ENCODE data around the gene GRAMD2B. TPM values are rescaled to one million over a fixed set of nuclear protein-coding genes. Genes with fewer than 3 reads are reported as not detected.

Gene GRAMD2B
- total RNA-seq, 1 experiment from 2014 or later, result 0.52 TPM

DNA sequence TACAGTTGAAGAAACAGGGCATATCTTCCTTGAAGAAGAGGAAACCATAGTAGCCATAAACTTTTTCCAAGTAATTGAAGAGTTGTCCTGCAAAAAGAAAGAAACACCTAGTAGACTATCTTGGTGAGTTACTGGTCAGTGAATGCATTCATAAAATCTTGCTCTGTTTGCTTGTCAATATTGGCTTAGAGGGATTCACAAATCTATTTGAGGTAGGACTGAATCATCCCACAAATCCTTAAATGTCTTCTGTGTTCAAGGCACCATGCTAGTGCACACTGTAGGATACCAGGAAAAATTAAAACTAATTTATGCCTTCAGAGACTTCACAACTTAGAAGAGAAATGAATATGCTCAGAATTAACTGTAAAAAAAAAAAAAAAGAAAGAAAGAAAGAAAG, 57.6 kb downstream of the GRAMD2B start:
- no peak for DNase-seq (ENCODE audit: low spot score)

DNA sequence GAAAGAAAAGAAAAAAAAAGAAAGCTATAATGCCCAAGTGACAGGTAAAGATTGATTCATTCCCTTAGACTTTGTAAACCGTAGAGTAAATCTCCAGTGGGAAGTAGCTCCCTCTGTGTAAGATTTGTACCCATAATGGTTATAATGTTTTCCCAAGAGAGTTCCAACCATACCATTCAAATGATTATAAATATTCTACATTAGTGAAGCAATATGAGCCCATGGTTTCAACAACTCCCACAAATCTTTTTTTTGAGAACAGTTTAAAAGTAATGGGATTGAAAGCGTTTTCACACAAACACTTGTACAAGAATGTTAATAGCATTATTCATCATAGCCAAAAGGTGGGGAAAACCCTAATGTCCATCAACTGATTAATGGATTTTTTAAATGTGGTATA, 58.0 kb downstream of the GRAMD2B start:
- DNase-seq (ENCODE audit: low spot score), result no peak

DNA sequence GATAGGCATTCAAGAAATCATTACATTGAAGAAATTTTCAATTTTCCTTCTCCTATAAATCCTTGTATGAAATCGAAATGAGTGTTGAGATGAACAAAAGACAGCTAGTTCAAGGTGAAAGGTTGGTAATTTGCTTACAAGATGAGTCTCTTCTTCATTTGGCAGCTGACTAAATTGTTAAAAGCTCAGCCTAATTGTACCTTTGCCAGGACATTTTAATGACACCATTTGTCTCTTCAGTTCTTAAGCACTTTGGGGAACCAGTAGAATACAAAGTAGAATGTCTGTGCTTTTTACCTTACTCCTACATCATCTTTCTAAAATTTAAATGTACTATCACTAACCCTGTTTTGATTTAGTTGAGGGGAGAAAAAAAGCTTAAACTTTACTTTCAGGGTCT, 59.4 kb downstream of the GRAMD2B start:
- DNase-seq (ENCODE audit: low spot score), result no peak

DNA sequence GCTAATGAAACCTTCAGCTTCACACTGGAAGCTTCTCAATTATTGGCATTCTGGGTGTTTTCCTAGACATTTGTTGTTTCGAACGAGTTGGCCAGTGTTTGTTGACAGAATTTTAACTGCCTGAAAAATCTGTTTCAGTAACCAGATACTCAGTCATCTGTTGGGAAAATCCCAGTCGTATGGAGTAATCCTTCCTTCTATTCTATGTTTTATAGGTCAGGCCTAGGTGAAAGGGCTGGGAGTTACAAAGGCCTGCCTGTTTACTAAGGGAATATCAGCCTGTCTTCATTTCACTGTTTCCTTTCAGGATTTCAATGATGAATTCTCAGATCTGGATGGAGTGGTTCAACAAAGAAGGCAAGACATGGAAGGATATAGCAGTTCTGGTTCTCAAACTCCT, 59.9 kb downstream of the GRAMD2B start:
- no peak for DNase-seq (ENCODE audit: low spot score)

DNA sequence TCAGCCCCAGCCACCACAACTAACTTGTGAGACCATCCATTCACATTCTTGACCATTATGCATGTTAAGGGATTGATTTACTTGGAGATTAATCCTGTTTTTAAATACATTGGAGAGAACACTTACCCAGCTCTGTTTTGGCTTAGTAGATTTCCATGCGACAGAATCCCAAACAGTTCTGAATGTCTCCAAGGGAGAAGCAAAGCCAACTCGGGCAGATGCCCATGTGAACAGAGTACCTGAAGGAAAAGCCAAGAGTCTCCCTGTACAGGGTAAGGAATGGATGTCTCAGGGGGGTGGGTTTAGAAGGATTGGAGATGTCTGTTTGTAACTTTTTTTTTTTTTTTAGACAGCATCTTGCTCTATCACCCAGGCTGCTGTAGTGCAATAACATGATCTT, 61.0 kb downstream of the GRAMD2B start:
- no peak for DNase-seq (ENCODE audit: low spot score)

DNA sequence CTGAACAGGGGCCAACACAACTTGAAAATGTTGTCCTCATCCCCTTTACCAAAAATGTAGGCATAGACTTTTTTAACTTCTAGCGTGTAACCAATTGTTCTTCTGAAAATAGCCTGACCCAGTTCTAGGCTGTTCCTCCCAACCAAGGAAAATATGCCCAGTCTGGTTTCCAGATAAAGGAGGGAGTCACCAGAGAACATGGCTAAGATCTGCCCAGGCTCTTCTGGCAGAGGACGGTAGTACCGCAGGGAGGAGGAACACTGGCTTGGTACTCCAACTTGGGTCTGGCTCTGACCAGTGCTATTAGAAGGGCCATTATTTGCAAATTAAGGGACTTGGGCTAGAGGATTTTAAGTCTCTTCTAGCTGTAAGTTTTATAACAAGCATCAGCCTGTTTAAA, 63.1 kb downstream of the GRAMD2B start:
- no peak for DNase-seq (ENCODE audit: low spot score)

DNA sequence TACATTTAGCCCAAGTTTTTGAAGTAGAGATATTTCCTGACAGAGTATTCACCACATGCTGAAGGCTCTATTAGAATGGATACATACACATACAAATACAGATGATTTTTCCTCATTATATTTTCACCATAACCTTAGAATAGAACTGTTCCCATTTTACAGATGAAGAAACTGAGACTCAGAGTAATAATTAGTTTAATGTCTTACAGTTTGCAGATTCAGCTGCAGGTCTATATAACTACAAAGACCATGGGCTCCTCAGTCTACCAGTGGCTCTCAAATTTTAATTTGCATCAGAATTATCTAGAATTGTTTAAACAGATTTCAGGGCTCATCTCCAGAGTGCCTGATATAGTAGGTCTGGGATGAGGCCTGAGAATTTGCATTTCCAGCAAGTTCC, 64.4 kb downstream of the GRAMD2B start:
- DNase-seq (ENCODE audit: low spot score), result no peak

DNA sequence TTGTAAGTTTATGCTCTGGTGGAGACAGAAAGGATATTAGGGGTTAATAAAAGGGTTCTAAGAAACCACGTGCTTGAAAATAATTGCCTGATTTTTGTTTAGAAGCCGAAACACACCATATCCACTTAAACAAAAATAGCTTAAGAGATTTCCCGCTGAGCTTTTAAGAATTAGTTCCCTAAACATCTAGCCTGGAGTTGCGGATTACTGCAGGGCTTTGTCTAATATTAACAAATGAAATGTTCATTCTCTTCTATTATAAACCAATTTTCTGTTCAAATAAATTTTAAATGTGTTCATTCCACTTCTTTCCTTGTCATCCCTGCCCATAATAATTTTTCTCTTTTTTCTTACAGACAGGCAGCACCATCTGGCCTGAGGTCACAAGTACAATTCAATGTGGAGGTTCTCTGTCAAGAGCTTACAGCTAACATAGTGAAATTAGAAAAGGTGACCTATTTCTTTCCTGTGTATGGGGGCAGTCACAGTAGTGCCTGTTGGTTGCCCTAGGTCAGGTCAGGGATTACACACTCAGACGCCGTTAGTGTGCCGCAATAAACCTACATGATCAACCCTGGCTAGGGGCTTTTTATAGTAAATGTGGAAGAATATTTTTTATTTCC, 65.3 kb downstream of the GRAMD2B start:
- no peak for DNase-seq (ENCODE audit: low spot score)

DNA sequence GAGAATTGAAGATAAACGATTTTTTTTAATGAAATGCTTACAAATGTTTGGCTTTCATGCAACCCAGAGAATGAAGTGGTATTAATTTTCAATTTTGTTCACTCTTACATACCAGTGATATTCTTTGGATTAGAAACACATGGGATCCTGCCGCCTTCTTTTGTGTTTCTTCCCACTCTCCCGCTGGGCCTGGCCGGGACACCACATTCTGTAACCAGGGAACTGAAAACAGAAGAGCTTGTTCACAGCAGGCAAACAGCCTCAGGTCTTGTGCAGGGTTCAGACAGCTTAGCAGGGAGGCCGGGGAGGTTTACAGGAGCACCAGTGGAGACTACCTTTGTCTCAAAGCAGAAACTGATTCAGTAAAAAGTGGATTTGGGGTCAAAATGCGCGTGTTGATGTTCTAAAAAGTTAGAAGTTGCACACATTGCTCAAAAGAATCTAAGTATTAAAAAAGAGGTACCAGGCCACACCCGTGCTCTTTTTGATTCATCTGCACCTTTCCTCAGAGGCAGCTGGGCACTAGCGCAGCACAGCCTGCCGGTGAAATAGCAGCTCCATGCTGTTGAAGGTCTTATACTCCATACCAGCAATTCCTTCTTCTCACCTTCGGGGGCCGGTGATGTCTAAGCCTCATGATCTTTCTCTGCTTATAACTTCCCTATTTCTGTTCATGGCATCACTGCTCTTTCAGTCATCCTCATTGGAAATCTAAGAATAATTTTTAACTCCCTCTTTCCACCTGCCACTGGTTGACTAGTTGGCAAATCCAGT, 67.1 kb downstream of the GRAMD2B start:
- no peak for DNase-seq (ENCODE audit: low spot score)

DNA sequence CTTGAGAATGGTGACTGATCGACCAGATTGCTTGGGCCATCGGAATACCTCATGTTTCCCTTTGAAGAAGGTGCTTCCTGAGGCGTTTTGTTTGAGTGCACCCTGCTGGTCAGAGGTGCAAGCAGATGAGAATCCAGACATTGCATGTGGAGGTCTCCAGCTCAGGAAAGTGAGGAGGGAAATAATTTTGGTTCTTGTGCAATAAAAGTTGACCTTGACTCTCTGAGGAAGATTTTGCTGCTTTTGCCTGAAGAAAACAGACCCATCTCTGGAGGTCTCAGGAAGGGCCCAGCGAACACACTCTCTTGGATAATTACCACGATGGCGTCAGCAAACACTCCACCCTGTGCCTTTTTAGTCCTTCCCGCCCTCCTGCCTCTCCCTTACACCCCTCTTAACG, 69.7 kb downstream of the GRAMD2B start:
- peak; percentile 28 for DNase-seq (ENCODE audit: low spot score)

DNA sequence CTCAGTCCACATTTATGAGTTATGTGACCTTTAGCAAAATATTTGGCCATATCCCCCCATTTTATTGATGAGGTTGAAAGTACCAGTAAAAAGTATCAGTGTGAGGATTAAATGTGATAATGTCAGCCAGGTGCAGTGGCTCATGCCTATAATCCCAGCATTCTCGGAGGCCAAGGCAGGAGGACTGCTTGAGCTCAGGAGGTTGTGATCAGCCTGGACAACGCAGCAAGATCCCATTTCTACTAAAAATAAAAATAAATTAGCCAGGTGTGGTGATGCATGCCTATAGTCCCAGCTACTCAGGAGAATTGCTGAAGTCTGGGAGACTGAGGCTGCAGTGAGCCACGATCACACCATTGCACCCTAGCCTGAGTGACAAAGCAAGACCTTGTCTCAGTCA, 71.2 kb downstream of the GRAMD2B start:
- DNase-seq (ENCODE audit: low spot score), result no peak

DNA sequence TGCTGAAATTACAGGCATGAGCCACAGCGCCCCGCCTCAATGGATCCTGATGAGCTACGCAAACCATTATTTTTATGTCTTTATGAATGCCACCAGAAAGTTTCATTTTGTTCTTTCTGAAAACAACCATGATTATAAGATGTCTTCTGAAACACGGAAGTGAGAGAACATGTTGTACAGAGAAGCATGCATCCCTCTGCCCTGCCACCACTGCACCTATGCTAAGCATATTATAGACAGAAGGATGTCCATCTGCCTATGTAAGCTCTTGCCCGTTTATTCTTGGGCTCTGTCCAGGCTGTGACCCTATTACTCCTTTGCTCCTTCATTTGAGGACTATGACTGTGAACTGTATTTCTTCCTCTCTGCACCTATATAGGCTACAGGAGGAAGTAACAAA, 74.3 kb downstream of the GRAMD2B start:
- no peak for DNase-seq (ENCODE audit: low spot score)

DNA sequence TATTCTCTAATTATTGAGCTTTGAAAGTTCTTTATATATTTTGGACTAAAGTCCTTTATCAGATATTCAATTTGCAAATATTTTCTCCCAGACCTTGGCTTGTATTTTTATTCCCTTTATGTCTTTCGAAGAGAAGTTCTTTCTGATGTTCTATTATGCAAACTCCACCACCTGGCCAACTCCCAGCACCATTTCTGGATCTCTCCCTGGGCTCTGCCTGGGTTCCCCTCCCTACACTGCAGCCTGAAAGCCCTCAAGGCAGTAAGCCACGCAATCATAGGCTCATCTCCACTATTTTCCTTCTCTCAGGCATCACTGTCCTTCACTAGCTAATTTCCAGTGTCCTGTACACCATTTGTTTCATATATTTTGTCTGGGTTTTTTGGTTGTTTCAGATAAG, 76.1 kb downstream of the GRAMD2B start:
- no peak for DNase-seq (ENCODE audit: low spot score)

DNA sequence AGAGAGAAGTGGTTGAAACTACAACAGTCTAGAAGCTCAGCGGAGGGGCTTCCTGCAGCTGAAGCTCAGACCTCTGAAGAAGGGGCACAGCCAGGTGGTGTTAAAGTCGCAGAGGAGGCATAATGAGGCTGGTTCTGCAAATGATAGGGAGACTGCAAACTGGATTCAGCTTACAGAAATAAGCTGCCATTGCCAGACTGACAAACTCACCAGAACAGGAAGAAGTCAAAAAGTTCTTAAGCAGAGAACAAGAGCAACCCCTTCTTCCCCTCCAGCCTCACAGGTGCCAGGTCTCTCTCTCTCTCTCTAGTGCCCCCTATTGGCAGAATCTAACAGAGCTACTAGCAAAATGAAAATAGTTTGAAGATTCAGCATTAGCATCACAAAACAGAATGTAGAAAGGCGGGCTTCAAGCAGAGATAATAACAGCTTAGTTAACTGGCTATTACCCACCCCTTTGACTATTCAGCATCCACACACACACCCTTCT, 76.7 kb downstream of the GRAMD2B start:
- DNase-seq (ENCODE audit: low spot score), result peak; percentile 13

DNA sequence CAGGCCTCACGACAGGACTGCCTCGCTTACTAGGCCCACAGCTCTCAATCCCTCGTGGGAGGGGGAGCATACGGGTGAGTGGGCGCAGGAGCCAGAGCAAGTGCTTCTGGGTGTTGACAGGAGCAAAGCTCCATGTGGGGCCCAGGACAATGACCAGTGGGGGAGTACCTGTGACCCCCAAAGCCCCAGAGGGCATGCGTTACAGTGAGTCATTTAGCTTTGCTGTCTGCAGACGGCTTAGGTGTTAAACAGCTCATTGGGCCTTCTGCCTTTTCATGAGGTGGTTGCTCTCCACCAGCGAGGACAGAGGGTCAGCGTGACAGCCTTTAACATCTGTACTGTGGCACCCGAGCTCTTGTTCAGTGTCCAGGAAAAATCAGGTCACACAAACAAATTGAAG, 78.2 kb downstream of the GRAMD2B start:
- no peak for DNase-seq (ENCODE audit: low spot score)

DNA sequence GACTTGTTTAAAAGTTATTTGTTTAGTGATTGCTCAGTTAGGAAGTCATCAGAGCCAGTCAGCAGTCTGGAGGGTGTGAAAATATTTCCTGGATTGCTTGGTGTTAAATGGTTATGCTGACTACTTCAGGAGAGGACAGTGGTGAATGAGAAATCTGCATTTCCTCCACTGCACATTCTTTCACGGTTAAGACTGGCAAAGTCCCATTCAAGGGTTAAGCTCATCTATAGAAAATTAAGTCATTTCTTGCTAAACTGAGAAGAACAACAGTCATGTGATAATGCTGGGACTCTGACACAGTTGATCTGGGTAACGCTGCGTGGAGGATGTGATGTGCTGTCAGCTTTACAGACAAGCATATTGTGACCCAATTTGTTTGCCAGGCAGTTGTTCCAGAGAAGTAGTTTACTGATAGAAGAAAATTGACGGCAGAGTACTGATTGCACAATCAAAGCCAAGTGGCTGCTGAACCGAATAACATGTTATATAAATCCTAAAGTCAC, 80.4 kb downstream of the GRAMD2B start:
- DNase-seq (ENCODE audit: low spot score), result no peak

DNA sequence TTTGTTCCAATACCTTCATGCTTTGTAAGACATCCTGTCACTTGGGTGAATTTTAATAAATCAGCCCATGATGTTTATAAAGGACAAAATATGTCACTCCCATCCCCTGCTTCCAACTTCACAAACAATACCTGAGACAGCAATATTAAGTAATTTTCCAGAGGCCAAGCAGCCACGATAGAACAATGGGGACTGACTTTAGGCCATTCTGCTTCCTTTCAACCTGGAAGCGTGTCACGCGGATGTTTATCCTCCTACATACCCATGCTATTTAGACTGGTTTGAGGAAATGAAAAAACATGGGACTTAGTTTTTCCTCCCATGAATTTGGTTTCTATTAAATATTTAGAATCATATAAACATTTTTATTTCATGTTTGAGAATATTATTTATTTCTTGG, 82.9 kb downstream of the GRAMD2B start:
- DNase-seq (ENCODE audit: low spot score), result no peak

DNA sequence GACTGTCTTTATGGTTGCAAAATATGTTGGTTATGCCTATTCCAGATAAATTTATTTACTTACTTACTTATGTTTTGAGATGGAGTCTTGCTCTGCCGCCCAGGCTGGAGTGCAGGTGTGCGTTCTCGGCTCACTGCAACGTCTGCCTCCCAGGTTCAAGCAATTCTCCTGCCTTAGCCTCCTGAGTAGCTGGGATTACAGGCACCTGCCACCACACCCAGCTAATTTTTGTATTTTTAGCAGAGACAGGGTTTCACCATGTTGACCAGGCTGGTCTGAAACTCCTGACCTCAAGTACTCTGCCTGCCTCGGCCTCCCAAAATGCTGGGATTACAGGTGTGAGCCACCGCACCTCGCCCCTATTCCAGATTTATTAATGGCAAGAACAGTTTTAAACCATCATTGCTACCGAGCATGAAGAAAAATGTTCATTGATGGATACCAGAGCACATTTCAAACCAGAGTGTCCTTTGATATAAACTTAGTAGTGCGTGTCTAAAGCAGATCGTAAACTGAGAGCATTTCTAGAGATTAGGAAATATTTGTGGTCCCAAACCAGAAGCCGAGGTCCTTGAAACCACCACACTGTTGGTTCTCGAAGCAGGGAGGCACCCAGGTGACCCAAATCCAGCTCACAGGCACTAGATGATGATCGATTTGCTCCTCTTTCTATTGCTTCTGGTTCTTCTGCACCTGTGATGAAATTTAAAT, 85.2 kb downstream of the GRAMD2B start:
- DNase-seq (ENCODE audit: low spot score), result no peak

DNA sequence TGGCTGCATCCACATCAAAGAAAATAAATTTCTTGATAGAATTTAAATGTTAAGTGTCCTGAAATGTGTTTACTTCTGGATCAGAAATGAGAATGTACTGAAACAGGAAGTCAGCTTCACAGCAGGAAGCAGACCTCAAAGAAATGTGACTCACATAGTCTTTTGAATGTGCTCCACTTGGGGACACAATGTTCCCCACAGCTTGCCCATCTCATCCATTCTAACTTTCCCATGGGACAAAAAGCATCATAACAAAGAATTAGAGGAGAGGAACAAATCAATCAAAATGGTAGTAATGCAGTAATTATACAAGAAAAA, 85.7 kb downstream of the GRAMD2B start:
- peak; percentile 54 for DNase-seq (ENCODE audit: low spot score)

DNA sequence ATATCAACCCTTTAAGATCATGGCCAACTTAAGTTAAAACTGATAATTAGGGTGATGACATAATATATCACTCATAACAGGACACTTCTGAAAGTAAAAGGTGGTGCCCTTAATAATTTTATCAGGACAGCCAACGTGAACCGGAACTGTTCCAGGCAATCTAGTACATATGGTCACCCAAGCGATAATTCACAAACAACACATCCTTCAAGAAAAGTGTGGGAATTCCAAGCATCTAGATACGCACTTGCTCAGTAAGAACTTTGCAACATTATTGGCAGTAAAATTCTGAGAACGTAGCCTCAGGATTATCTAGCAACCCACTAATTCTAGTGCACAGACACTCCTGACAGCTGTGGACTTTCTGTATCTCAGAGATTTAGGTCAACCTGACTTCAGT, 86.1 kb downstream of the GRAMD2B start:
- DNase-seq (ENCODE audit: low spot score), result no peak

DNA sequence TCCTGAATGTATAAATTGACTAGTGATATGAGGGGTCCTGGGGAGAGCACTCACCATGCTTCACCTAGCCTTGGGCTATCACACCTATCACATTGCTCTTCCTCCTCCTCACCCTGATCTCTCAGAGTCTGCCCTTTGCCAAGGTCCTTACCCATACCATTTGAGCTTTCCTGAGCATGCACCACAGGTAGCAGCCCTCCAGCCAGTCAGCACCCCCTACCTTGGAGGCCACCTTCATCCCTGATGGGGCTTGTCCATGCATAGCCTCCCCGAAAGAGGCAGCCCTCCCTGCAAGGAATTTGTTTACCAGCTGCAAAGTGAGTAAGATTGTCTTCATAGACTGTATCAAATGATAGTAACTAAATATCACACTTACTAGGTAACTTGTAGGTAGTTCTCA, 88.8 kb downstream of the GRAMD2B start:
- DNase-seq (ENCODE audit: low spot score), result no peak

DNA sequence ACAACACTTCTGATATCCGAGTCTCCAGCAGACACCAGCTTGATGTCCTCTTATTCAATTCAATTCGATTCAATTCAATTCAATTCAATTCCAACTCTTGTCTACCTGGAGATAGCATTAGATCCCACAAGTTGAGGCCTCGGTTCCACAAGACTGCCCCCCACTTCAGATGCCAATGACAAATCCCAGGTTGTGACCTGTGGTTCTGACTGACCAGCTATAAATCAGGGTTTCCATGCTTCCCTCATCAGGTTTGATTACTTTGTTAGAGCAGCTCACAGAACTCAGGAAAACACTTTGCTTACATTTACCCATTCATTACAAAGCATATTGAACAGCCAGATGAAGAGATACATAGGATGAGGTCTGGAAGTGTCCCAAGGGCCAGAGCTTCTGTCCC, 89.2 kb downstream of the GRAMD2B start:
- DNase-seq (ENCODE audit: low spot score), result no peak

DNA sequence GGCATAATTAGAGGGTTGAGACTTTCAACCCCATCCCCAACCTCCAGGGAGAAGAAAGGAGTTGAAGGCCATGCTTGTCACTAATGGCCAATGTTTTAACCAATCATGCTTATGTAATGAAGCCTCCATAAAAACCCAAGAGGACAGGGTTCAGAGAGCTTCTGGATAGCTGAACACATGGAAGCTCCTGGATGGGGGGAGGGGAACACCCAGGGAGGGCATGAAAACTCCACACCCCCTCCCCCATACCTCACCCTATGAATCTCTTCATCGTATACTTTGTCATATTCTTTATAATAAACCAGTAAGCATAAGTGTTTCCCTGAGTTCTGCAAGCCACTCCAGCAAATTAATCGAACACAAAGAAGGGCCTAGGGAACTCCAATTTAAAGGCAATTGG, 90.1 kb downstream of the GRAMD2B start:
- no peak for DNase-seq (ENCODE audit: low spot score)
